Suprapubic skin (tissue), 4 donors: ENCODE results near the gene TEK.

Experiments
- POLR2A ChIP-seq, 2 donors: fragments of 450-650 bp; IDR thresholded peaks; one replicate each; pipeline ENCODE4 v1.6.1; 2017; ENCODE audit warnings: antibody characterized with exemption in 2 of 2, mild to moderate bottlenecking in 2 of 2, moderate library complexity in 2 of 2
- POLR2AphosphoS5 ChIP-seq, 3 donors: sonication (generic); formaldehyde crosslinking; IDR thresholded peaks; one replicate each; pipeline ENCODE4 v1.6.1; 2017; ENCODE audit warnings: antibody characterized with exemption in 3 of 3
- TF ChIP-seq, protein P1 (sequence below), 2 donors: fragments of 200-600 bp in 1 of 2; fragments of 450-650 bp in 1 of 2; sonication (generic) in 1 of 2; IDR thresholded peaks; one replicate each; pipeline ENCODE4 v1.5.1; 2016 to 2019; ENCODE audit warnings: antibody characterized with exemption in 2 of 2, mild to moderate bottlenecking in 1 of 2, moderate library complexity in 1 of 2

DNA sequence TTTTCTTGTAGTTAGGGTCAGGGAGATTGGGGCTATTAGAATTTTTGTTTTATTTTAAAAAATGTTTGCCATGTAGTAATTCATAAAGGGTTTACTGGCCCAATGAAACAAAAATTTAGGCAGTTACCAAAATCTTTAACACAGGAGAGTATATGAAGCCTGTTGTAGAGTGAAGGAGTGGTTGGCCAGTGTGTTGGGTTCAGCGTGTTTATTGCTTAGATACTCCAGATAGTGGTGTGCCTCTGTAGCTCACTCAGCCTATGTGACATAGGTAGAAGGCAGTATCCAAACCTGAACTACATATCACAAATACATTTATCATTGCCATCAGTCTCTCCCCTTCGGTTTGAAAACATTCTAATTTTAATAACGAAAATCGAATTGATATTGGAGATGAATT, 1.2 kb downstream of the TEK start:
- TF ChIP-seq, protein P1, sequence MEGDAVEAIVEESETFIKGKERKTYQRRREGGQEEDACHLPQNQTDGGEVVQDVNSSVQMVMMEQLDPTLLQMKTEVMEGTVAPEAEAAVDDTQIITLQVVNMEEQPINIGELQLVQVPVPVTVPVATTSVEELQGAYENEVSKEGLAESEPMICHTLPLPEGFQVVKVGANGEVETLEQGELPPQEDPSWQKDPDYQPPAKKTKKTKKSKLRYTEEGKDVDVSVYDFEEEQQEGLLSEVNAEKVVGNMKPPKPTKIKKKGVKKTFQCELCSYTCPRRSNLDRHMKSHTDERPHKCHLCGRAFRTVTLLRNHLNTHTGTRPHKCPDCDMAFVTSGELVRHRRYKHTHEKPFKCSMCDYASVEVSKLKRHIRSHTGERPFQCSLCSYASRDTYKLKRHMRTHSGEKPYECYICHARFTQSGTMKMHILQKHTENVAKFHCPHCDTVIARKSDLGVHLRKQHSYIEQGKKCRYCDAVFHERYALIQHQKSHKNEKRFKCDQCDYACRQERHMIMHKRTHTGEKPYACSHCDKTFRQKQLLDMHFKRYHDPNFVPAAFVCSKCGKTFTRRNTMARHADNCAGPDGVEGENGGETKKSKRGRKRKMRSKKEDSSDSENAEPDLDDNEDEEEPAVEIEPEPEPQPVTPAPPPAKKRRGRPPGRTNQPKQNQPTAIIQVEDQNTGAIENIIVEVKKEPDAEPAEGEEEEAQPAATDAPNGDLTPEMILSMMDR (IDR thresholded peaks at IDR 0.05) = no peak
- TF ChIP-seq POLR2AphosphoS5 (IDR thresholded peaks at IDR 0.05) = no peak
- TF ChIP-seq POLR2A (IDR thresholded peaks at IDR 0.05) = no peak
